Activated CD4-positive, alpha-beta memory T cell treated with anti-CD3 and anti-CD28 coated beads, Interleukin-2, amount 10 ng/mL, durations not matched to agents 7 days and 5 days (primary cell): ENCODE results near the gene EPPIN. TPM values are rescaled to one million over a fixed set of nuclear protein-coding genes. Genes with fewer than 3 reads are reported as not detected.

Experiments
- CTCF ChIA-PET: fragments of 350-600 bp; sonication (Branson Sonifier 250); formaldehyde crosslinking; loops from one replicate; lab custom pipeline; 2021; ENCODE audit warnings: antibody characterized with exemption, inconsistent platforms; lab: Charles Lee
- POLR2A ChIA-PET: fragments of 350-600 bp; sonication (Branson Sonifier 250); formaldehyde crosslinking; loops from one replicate; lab custom pipeline; 2021; ENCODE audit warnings: antibody characterized with exemption; lab: Charles Lee
- DNase-seq: peaks from one replicate; pipeline ENCODE4 v3.0.0-alpha.2; 2020
- H3K27ac Mint-ChIP-seq: one replicate; pipeline ENCODE4 v1.8.0; 2021; ENCODE audit warnings: mild to moderate bottlenecking, mixed read lengths
- H3K27me3 Mint-ChIP-seq: one replicate; pipeline ENCODE4 v1.8.0; 2021; ENCODE audit warnings: mixed read lengths
- H3K36me3 Mint-ChIP-seq: one replicate; pipeline ENCODE4 v1.8.0; 2021; ENCODE audit warnings: low read depth, mixed read lengths
- H3K4me1 Mint-ChIP-seq: one replicate; pipeline ENCODE4 v1.8.0; 2021; ENCODE audit warnings: mixed read lengths
- H3K4me3 Mint-ChIP-seq: one replicate; pipeline ENCODE4 v1.8.0; 2021; ENCODE audit warnings: mild to moderate bottlenecking, mixed read lengths
- H3K9me3 Mint-ChIP-seq: one replicate; pipeline ENCODE4 v1.8.0; 2021; ENCODE audit warnings: mixed read lengths
- total RNA-seq, 2 experiments: library from RNA; stranded (reverse); gene quantifications; one replicate each; pipeline ENCODE4 v1.2.3, GENCODE V29; 2021

EPPIN gene
- total RNA-seq, 2 experiments from 2014 or later: not detected

DNA sequence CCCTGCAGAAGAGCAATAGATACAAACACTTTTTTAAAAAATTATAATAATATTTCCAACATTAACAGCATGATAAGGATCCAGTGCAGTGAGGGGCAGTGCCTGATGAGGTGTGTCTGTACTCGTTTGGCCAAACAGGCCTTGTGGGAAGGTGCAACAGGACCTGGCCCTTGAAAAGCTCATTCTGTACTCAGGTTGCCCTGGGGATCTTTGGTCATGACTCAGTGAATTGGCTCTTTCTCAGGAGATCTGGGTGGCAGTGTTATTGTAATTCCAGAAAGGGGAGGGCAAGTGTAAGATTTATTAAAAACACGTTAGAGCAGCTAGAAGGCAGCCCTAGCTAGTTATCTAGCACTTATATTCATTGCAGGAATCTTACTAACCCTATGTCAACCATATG, 28.9 kb downstream of the EPPIN start:
- no peak for DNase-seq
- POLR2A ChIA-PET: no interaction called here
- Mint-ChIP-seq H3K27me3 (peaks cover 10% of the 10 kb centered on the region), H3K4me3 (no peak overlapping the region), H3K9me3 (no peaks in the 10 kb centered on the region), H3K36me3 (no peaks in the 10 kb centered on the region), H3K4me1 (no peaks in the 10 kb centered on the region), H3K27ac (no peak overlapping the region)
- CTCF ChIA-PET: interaction anchor here (1.1 kb wide), 1 partner anchor 74 kb away, joined by 4 read pairs; no protein-coding TSS in a partner anchor

DNA sequence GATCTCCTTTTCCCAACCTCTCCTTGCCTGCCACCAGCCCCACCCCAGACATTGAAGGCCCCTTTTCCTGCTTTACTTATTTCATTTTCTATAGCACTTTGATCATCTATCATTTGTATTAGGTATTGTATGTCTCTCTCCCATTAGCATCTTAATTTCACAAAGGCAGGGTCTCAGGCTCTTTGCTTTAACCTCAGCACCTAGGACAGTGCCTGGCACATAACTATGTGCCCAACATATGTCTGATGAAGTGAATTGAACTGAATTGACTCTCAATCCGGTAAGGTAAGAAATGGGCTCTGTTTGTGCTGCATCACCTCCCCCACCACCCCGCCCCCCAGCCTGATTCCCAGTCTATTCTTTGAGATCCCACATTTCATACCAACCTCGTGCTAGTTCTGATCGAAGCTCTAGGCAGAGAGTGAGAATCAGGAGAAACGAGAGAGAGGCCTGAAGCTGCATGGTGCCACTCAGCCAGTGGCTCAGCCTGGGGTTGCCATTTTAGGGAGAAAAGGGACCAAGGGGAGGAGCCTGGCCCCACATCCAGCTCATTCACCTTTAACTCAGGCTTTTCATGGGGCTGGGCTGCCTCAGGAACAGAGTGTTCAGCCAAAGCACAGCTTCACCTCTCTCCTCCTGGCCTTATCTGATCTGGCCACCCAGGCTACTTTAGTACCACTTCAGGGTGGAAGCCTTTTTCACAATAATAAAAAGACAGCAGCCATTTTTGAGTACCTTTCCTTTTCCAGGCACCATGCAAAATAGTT, 31.9 kb downstream of the EPPIN start, which contains the start of gene SPINT3:
TSS of gene SPINT3 (minus strand) at position 476 of the 767 bp plus-strand sequence. CDS start at position 462, 14 bp downstream.
- peaks cover 14% of the 10 kb centered on the region for H3K27me3 Mint-ChIP-seq
- H3K36me3 Mint-ChIP-seq: no peaks in the 10 kb centered on the region
- no peak for DNase-seq
- no peak within 1 kb of the TSS for H3K4me3 Mint-ChIP-seq
- no peak within 1 kb of the TSS for H3K27ac Mint-ChIP-seq
- no peaks in the 10 kb centered on the region for H3K9me3 Mint-ChIP-seq
- ChIA-PET CTCF (interaction anchor here (0.8 kb wide), 1 partner anchor 49 kb away, joined by 3 read pairs; no protein-coding TSS in a partner anchor), POLR2A (no interaction called here)
- no peaks in the 10 kb centered on the region for H3K4me1 Mint-ChIP-seq

- H3K27me3 Mint-ChIP-seq: peaks cover 42% of the 10 kb centered on the region
- POLR2A ChIA-PET: no interaction called here
- peaks cover 14% of the 10 kb centered on the region for H3K4me1 Mint-ChIP-seq
- no peaks in the 10 kb centered on the region for H3K36me3 Mint-ChIP-seq
- CTCF ChIA-PET: no interaction called here
- no peak overlapping the region for H3K4me3 Mint-ChIP-seq
- no peaks in the 10 kb centered on the region for H3K9me3 Mint-ChIP-seq
- DNase-seq: no peak
- no peak overlapping the region for H3K27ac Mint-ChIP-seq
Measured at GRCh38 chr20:45510242-45510862, 36.8 kb downstream of the EPPIN start.

DNA sequence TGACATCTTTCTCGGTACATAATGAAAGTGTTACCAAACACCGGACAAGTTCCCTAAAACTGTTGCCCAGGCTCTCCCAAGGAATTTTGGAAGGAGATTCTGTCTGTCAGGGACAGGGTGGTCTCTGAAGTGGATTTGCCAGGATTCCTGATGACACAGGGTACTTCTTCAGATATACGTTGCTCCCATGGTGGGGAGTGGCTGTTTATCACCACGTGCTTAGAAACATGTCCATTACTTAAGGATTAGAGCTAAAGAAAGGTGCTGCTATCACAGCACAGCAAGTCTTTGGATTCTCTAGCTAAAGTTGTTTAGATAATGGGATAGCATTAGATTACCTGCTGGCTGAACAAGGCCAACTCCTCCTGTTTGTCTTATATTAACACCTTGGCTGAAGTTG, 38.1 kb downstream of the EPPIN start:
- H3K9me3 Mint-ChIP-seq: no peaks in the 10 kb centered on the region
- ChIA-PET CTCF (no interaction called here), POLR2A (no interaction called here)
- H3K4me1 Mint-ChIP-seq: peaks cover 14% of the 10 kb centered on the region
- no peak for DNase-seq
- no peak overlapping the region for H3K27ac Mint-ChIP-seq
- H3K27me3 Mint-ChIP-seq: peaks cover 43% of the 10 kb centered on the region
- no peaks in the 10 kb centered on the region for H3K36me3 Mint-ChIP-seq
- no peak overlapping the region for H3K4me3 Mint-ChIP-seq

DNA sequence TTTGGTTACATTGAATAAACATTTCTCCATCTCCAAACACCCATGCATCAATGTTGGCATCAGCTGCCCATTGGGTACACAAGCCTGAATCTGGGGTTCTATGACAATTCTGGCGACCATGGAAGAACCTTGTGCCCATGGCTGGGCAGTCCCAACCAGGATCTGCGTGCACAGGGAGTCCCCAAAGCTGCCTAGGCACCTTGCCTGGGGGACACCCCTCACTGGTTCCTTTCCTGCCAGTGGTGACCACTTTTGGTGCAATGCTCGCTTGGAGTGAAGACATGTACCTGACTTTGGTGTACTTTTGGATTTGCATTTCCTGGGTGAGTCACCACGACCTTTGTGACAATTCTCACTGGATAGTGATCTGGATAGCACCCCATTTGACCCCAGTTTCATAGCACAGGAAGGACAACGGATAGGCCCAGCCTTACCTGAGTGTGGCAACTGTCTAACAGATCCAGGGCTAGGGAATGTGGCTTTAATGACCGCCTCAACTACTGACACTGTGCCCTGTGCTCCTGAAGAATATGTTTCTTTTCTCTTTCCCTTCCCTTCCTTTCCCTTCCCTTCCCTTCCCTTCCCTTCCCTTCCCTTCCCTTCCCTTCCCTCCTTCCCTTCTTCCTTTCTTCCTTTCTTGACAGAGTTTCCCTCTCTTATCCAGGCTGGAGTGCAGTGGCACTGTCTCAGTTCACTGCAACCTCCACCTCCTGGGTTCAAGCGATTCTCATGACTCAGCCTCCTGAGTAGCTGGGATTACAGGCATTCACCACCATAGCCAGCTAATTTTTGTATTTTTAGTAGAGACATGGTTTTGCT, 38.9 kb downstream of the EPPIN start:
- CTCF ChIA-PET: no interaction called here
- peaks cover 47% of the 10 kb centered on the region for H3K27me3 Mint-ChIP-seq
- DNase-seq: no peak
- H3K27ac Mint-ChIP-seq: no peak overlapping the region
- no peak overlapping the region for H3K4me3 Mint-ChIP-seq
- H3K9me3 Mint-ChIP-seq: no peaks in the 10 kb centered on the region
- POLR2A ChIA-PET: no interaction called here
- H3K4me1 Mint-ChIP-seq: peaks cover 14% of the 10 kb centered on the region
- H3K36me3 Mint-ChIP-seq: no peaks in the 10 kb centered on the region

DNA sequence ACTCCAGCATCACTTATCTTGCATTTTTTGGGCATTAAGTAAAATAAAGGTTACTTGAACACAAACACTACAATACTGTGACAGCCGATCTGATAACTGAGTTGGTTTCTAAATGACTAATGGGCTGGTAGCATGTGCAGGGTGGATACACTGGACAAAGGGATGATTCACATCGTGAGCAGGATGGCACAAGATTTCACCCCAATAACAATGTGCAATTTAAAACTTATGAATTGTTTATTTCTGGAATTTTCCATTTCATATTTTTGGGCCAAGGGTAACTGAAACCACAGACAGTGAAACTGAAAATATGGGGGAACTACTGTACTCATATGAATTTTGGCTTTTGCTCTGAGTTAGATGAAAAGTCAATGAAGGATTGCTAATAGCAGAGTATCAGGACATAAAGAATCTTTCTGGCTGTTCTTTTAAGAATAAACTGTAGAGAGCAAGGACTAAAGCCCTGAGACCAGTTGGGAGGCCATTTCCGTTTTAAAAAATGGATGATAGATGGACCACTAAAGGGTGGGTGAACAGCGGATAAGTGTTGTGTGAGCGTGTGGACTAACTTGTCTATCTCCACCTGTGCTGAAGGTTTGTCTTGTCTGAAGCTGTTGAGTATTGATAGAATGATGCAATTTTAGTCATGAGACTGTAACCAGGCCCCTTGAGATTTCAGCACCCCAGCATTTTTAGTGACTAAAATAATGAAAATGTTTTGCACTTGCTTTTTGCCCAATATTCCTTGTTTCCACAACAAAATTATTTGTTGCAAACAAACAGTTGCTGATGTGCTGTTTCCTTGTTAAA, 40.0 kb downstream of the EPPIN start:
- no peaks in the 10 kb centered on the region for H3K36me3 Mint-ChIP-seq
- no peak overlapping the region for H3K4me3 Mint-ChIP-seq
- H3K27ac Mint-ChIP-seq: no peak overlapping the region
- H3K27me3 Mint-ChIP-seq: peaks cover 47% of the 10 kb centered on the region
- ChIA-PET POLR2A (no interaction called here), CTCF (no interaction called here)
- peaks cover 14% of the 10 kb centered on the region for H3K4me1 Mint-ChIP-seq
- no peaks in the 10 kb centered on the region for H3K9me3 Mint-ChIP-seq
- no peak for DNase-seq

GRCh38 chr20:45506398-45506797, 40.8 kb downstream of the EPPIN start:
- POLR2A ChIA-PET: no interaction called here
- H3K4me3 Mint-ChIP-seq: no peak overlapping the region
- no peak overlapping the region for H3K27ac Mint-ChIP-seq
- peaks cover 52% of the 10 kb centered on the region for H3K27me3 Mint-ChIP-seq
- H3K36me3 Mint-ChIP-seq: no peaks in the 10 kb centered on the region
- peaks cover 14% of the 10 kb centered on the region for H3K4me1 Mint-ChIP-seq
- no peak for DNase-seq
- CTCF ChIA-PET: no interaction called here
- no peaks in the 10 kb centered on the region for H3K9me3 Mint-ChIP-seq

- ChIA-PET CTCF (no interaction called here), POLR2A (no interaction called here)
- Mint-ChIP-seq H3K4me3 (no peak overlapping the region), H3K9me3 (no peaks in the 10 kb centered on the region), H3K4me1 (peaks cover 14% of the 10 kb centered on the region), H3K36me3 (no peaks in the 10 kb centered on the region), H3K27ac (no peak overlapping the region), H3K27me3 (peaks cover 56% of the 10 kb centered on the region)
- DNase-seq: no peak
Measured at GRCh38 chr20:45503403-45503802, 43.8 kb downstream of the EPPIN start.

DNA sequence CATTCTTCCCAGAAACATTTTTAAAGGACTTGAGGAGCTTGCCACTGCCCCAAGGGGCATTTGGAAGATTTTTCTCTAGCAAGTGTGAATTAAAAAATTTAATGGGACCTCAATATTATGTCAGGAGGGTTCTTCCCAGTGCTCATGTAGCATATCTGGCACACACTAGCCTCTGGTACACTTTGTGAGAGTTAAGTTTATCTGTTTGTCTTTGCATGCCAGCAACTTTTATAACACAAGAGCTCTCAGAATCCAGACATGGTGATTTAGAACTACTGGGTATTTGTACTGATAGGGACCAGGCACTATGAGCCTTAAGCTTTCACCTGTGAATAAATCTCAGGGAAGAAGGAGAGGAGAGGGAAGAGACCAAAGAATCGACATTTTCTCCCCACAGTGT, 44.6 kb downstream of the EPPIN start:
- peaks cover 49% of the 10 kb centered on the region for H3K27me3 Mint-ChIP-seq
- ChIA-PET CTCF (interaction anchor here (0.7 kb wide), 1 partner anchor 67 kb away, joined by 3 read pairs; no protein-coding TSS in a partner anchor), POLR2A (no interaction called here)
- DNase-seq: no peak
- peaks cover 9% of the 10 kb centered on the region for H3K4me1 Mint-ChIP-seq
- H3K27ac Mint-ChIP-seq: no peak overlapping the region
- H3K36me3 Mint-ChIP-seq: no peaks in the 10 kb centered on the region
- H3K9me3 Mint-ChIP-seq: no peaks in the 10 kb centered on the region
- no peak overlapping the region for H3K4me3 Mint-ChIP-seq

DNA sequence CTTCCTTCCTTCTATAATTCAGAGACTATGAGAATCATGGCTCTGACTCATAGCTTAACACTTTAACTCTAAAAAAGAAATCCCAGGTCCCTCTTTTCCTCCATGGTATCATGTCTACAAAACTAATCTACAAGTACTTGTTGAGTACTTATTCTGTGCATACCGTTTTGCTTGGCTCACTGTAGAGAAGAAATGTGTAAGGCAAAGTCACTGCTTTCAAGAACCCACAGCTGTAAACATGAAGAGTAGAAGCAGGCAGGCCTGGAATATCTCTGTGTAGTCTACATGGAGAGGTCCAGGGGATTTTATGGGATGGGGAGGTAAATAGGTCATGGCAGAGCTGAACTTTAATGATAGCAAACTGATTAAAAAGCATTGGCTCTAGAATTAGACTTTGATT, 45.6 kb downstream of the EPPIN start:
- Mint-ChIP-seq H3K36me3 (no peaks in the 10 kb centered on the region), H3K4me3 (no peak overlapping the region), H3K4me1 (peaks cover 1% of the 10 kb centered on the region), H3K9me3 (no peaks in the 10 kb centered on the region), H3K27ac (no peak overlapping the region), H3K27me3 (peaks cover 47% of the 10 kb centered on the region)
- ChIA-PET POLR2A (no interaction called here), CTCF (no interaction called here)
- no peak for DNase-seq

- peaks cover 47% of the 10 kb centered on the region for H3K27me3 Mint-ChIP-seq
- no peak for DNase-seq
- ChIA-PET CTCF (interaction anchor here (0.6 kb wide), 1 partner anchor 14 kb away, joined by 3 read pairs; no protein-coding TSS in a partner anchor), POLR2A (no interaction called here)
- H3K9me3 Mint-ChIP-seq: no peaks in the 10 kb centered on the region
- H3K4me1 Mint-ChIP-seq: no peaks in the 10 kb centered on the region
- H3K36me3 Mint-ChIP-seq: no peaks in the 10 kb centered on the region
- no peak overlapping the region for H3K27ac Mint-ChIP-seq
- no peak overlapping the region for H3K4me3 Mint-ChIP-seq
Measured at GRCh38 chr20:45500022-45500421, 47.2 kb downstream of the EPPIN start.

DNA sequence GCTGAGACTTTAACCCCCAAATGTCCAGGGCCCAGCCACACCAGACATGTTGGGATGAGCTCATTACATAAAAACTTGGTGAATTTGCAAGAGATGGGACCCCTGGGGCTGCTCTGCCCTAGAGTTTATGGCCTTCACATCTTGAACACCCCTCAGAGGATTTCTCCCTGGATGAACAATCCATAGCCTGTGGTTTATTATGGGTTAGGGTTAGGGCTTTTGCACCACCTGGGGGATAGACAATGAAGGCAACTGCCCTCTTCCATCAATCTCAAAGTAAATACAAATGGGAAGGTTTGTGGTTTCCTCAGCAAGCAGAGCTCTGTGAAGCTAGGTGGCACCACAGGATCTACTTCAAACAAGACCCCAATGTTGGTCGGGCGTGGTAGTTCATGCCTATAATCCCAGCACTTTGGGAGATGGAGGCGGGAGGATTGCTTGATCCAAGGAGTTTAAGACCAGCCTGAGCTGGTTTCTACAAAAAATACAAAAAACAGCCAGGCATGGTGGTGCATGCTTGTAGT, 49.2 kb downstream of the EPPIN start:
- H3K4me1 Mint-ChIP-seq: no peaks in the 10 kb centered on the region
- no peaks in the 10 kb centered on the region for H3K36me3 Mint-ChIP-seq
- DNase-seq: no peak
- H3K9me3 Mint-ChIP-seq: no peaks in the 10 kb centered on the region
- peaks cover 40% of the 10 kb centered on the region for H3K27me3 Mint-ChIP-seq
- CTCF ChIA-PET: interaction anchor here (0.6 kb wide), 1 partner anchor 185 kb away, joined by 4 read pairs; no protein-coding TSS in a partner anchor
- H3K4me3 Mint-ChIP-seq: no peak overlapping the region
- no peak overlapping the region for H3K27ac Mint-ChIP-seq
- POLR2A ChIA-PET: no interaction called here
